SK-N-MC (cell line): ENCODE data around the gene IFNA6.

ENCODE experiments used
- EZH2 ChIP-seq: fragments of 200-600 bp; sonication (generic); IDR thresholded peaks from one replicate; pipeline ENCODE4 v1.6.1; 2017; ENCODE audit warnings: antibody characterized with exemption
- FOXP2 ChIP-seq: optimal IDR thresholded peaks from 2 replicates; pipeline ENCODE3; 2011; ENCODE audit warnings: mild to moderate bottlenecking, moderate library complexity; ENCODE audit not compliant: insufficient read depth; ENCODE audit errors: extremely low read length, control extremely low read depth
- POLR2AphosphoS5 ChIP-seq: IDR thresholded peaks from 2 replicates; pipeline ENCODE4 v1.6.1; 2012; ENCODE audit warnings: mild to moderate bottlenecking, low read depth, low read length, borderline replicate concordance

DNA sequence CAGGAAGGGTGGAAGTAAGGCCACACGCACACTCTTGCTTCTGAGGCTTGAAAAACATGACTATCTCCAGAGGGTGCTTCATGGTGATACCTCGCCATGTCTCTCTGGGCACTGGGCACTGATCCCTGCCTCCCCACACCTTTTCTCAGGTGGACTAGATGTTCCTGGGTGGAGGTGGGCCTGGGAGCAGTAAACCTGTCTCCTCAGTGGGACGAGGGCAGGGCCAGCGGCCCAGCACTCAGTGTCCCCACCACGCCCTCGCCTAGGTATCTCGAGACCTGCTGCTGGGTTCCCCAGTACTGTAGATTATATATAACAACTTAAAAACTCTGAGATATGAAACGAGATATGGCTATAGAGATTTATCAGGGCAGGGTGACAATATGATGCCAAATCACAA is 11.6 kb upstream of the IFNA6 start:
- TF ChIP-seq POLR2AphosphoS5 (no peak), EZH2 (no peak), FOXP2 (no peak)
